Stimulated activated CD8-positive, alpha-beta memory T cell treated with anti-CD3 and anti-CD28 coated beads, Interleukin-2, amount 100 ng/mL, for 48 hours (primary cell): ENCODE data around the gene SLC6A3.
A peak's percentile ranks its signal among the peaks of the same experiment; 100 is the strongest.

Source experiments
- DNase-seq, 2 donors: peaks; one replicate each; pipeline ENCODE4 v3.0.0-alpha.2; 2020; ENCODE audit warnings: low read depth in 2 of 2

Gene SLC6A3

DNA sequence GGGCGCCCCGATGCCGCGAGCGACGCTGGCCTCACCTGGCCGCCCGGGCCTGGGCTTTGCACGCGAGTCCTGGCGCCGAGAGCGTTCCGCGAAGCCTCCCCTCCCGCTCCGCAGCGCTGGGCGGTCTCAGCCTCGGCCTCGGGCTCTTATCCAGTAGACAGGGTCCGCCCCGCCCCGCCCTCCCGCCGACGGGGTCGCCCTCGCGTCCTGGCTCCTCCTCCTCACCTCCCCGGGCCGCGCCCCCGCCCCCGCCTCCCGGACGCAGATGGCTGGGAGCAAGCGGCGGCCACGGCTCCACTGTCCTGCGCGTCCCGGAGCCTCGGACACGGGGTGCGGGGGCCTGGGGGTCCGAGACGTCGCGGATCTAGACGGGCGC lies at the start of gene SLC6A3:
TSS of gene SLC6A3 (minus strand) at position 128 of the 376 bp plus-strand sequence. CDS start 2,243 bp downstream, outside the sequence.
- DNase-seq: peak; percentile 24 to 40

DNA sequence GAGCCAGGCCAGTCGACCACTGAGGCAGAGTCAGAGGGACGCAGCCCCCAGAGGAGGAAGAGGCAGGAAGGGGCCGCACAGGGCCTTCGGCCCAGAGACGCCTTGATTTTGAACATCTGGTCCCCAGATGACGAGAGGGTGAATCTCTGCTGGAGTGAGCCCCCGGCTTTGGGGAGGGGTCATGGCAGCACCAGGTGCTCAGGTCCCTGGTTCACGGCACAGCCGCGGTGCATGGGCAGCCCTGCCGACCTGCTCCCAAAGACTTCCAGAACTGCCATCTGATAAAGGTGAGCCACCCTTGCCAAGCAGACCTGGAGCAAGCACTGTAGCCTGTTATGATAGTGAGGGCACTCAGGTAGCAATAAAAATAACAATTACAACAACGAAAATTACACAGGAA lies 48.7 kb upstream of the SLC6A3 start:
- DNase-seq: no peak

DNA sequence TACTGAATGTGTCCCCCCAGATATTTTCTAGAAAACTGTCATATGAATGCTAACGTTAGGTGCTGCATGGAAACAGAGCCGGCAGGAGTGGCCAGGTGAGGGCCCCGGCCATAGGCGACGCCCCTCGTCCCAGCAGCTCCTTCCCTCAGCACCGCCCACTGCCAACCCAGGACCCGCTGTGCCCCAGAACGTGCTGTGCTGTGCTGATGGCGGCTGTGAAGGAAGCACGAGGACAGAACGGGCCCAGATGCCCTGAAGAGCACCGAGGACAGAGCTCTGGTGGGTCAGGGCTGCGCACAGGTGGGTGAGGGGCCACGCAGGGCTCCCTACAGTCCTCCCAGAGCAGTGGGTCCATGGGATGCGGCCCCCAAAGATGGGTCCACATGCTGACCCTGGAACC lies 48.2 kb upstream of the SLC6A3 start:
- DNase-seq: no peak

DNA sequence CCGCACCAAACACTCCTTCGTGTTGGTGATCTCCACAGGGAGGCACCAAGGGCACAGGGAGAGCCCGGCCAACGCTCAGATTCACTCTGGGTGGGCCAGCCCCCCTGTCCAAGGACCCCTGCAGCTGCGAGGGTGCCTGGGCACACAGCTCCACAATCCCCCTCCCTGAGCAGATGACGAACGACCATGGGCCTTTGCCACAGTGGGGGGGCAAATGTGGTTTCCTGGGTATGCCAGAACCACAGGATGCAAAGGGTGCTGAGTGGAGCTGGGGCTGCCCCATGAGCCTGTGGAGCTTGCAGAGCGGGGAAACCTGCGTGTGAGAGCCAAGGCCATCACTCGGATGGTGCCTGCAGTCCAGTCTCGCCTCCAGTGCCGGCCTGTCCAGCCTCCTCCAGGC lies 47.5 kb upstream of the SLC6A3 start:
- no peak for DNase-seq

DNA sequence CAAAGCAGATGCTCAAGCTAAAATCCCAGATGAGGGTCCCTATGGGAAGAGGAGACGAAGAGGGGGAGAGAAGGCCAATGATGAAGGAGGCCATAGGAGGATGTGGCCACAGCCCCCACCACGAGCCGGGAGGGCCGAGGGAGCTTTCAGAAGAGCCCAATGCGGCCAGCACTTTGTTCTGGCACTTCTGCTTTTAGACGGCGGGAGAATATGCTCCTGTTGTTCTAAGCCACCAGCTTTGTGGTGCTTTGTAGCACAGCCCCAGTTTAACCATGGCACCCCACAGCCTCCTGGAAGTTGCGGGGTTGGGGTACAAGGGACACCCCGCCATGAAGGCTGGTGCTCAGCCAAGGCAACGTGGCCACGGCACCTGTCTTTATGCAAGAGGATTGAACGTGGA lies 45.1 kb upstream of the SLC6A3 start:
- no peak for DNase-seq

DNA sequence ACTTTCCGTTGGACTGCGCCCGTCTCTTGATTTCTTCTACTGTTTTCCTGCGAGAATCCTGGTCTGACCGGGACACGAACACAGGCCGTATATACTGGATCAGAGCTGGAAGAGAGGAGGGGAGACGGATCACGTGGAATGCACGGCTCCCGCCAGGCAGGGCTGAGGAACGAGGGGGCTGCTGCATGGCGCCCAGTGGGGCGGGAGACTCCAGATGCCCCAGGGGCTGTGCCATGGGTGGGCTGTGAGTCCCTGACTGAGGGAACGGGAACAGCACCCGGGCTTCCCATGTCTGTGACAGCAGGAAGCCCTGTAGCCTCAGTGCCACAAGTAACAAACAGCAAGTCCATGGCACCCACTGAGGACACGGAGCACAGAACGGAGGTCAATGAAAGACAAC lies 44.5 kb upstream of the SLC6A3 start:
- DNase-seq: no peak

DNA sequence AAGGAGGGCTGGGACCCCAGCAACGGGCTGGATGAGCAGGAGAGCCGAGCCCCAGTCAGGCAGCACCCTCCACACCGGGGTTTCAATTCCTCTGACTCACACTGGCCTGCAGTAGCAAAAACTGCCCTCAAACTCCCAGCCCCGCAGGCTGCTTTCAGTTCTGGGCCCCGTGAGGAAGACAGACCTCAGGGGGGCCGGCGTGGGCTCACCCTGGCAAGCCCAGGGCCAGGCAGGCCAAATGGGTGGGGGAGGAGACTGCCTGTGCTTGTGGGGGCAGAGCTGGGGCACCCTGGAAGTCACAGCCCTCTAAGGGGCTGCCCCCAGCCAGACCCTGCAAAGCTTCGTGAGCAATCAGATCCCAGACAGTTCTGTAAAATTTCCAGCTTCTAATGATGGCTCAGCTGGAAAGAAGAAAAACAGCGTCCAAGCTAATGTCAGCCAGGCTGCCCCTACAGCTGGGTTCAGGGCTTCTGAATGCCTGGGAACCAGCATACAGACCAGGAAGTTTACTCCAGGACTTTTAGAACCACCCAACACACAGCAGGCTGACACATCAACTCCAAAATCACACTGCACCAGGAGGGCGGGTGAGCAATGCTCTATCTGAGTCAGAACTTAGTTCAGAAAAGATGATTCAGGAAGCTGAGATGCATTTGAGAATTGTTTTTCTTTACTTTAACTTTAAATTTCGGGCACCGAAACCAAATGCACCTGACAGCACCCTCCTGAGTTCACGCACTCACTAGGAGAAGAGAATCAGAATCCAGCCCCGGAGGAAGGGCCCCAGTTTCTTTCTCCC lies 43.8 kb upstream of the SLC6A3 start:
- peak; percentile 55 to 56 for DNase-seq

DNA sequence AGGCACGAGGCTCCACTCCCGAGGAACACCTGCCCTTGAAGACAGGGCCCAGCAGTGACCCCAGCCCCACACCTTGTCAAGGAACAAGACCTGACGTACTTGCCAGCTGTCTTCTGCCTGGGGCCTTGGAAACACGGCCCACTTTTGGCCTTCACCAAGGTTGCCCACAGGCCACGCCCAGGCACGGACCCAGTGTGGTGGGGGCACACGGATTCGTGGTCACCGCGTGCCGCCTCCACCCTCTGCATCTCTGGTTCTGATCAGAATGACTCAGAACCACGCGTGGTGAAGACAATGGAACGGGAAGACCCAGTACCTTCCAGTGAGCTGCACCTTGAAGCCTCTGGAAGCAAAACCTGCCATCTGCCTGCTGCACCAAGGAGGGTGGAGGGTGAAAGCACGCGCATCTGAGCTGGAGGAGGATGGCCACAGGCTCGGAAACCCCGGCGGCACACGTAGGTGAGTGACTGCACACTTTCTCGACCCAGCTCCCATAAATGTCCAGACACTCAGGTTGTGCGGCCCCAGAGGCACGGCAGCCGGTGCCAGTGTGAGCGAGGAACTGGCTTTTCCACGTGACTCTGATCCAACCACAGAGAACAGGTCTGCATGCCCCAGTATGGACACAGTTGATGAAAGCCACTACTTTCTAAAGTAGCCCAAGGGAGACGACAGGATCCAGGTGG lies 42.0 kb upstream of the SLC6A3 start:
- no peak for DNase-seq

DNA sequence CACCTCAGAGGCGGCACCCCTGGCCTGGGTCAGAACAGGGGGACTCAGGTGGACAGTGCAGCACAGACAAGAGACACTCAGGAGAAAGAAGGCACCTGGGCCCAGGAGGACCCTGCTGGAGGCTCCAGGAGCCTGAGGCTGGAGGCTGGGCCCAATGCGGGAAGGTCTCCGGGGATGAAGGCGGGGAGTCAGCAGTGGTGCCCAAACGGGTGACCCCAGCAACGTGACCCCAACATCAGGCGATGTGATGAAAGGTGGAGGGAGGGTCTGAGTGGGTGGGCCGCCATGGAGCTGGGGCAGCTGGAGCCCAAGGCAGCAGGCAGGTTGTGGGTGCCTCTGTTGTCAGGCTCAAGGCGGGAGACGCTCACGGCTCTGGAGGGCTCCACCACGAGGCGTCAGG lies 41.0 kb upstream of the SLC6A3 start:
- no peak for DNase-seq

DNA sequence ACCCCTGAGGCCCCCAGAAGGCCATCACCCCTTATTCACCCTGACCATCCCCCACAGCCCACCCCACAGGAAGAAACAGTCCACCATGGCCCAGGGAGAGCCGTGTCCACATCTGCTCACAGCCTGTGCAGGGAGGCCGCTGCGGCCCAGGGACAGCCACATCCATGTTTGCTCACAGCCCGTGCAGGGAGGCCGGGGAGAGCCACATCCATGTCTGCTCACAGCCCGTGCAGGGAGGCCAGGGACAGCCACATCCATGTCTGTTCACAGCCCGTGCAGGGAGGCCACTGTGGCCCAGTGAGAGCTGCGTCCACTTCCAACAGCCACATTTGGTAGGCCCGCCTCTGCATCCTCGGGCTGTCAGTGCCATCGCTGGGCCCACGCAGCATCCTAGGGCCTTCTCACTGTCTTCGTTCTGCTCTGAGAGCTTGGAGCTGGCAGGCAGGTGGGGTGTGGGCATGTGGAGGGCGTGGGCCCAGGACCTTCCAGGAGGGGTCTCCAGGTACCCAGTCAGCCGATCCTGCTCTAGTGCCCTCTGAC lies 40.4 kb upstream of the SLC6A3 start:
- DNase-seq: no peak

DNA sequence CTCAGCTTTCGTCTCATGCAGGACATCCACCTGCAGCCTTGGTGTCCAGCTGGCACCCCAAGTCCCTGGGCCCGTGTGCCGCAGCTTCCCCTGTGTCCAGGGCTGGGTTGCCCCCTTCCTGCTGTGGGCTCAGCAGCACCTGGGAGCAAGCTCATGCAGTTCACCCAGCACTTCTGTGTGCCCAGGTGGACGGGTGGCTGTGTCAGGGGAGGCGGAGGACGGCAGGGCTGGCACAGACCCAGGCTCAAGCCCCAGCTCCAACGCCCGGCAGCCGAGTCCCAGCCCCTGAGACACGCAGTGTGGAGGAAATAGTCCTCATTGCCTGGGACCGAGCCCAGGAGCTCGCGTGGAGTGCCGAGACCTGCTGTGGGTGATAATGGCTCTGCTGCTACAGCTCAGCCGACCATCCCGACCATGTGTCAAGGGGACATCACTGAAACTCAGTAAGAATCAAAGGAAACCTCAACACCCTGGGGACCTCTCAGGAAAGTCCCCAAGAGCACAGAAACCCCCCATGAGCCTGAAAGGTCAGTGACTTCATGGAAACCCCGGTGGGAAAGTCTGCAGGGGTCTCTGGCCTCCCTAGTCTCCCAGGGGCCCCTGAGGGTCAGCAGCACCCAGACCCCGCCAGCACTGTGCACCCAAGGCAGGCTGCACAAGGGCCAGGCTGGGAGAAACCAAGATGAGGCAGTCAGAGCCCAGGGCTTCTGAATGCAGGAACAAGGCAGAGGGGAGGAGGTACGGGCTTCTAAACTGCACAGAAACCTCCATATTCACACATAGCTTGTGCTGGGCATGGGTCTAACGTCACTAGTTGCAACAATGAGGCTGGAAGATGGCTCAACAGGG lies 39.7 kb upstream of the SLC6A3 start:
- DNase-seq: peak in 1 of 2 donors; percentile 27

DNA sequence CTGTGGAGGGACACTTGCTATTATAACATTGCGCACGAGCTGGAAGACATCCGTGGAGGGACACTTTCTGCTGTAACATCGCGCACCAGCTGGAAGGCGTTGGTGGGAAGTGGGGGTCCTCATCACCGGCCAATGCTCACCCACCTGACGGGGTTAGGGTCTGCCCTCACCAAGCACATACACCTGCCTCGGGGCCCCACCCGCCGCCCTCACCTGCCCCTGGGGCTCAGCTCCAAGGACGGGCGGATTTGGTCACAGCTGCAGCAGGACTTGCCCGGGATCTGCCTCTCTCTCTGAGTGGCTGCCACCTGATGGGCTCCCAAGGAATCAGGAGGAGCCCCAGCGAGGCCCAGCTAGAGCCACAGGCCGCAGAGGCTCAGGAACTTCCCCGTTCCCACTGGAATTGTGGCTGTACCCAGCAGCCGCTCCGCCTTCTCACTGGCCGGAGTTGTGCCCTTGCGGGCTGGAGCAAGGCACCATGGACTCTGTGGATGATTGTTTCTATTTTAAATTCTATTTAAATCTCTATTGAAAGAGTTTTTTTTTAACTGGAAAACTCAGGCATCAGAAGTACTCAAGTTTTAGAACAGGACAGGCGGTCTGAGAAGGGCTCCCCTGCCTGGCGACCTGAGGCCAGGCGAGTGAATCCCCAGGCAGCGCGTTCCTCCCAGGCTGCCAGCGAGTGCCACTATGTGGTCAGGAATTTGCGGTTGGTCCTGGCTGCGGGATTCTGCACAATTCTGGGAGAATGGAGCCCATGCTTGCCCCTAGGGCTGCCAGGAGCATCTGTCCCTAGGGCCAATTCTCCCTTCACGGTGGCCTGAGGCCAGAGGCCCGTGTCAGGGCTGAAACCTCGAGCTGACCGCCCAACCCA lies 38.9 kb upstream of the SLC6A3 start:
- DNase-seq: no peak

DNA sequence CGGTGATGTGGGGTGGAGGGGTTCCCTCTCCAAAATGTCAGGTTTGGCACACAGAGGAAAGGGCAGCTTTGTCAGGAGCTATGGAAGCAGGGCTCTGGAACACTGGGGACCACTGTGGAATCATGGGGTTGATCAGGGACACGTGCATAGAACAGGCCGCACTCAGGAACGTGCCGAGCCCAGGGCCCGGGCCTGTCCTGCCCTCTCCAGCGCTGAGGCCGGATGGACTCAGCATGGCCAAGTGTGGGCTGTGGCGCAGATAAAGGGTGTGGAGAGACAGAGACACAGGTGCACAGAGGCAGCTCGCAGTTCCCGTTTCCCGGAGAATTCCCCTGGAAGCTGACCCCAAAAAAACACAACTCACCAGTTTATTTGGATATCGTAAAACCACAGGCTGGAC lies 37.8 kb upstream of the SLC6A3 start:
- no peak for DNase-seq

DNA sequence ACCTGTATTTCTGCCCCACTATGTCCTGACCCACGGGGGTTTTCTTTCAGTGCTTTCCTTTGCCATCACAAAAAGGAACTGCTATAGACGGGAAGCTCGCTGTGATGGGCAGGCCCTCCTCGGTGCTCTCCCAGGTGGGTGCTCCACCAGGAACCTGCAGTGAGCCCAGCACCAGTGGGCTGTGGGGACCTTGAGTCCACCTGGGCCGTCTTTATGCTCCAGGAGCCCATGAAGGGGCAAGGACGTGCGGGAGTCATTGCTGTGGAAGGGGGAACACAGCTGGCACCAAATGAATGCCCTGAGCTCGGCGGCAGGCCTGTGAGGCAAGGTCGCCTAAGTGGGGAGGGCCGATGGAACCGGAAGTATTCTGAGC lies 36.7 kb upstream of the SLC6A3 start:
- no peak for DNase-seq

DNA sequence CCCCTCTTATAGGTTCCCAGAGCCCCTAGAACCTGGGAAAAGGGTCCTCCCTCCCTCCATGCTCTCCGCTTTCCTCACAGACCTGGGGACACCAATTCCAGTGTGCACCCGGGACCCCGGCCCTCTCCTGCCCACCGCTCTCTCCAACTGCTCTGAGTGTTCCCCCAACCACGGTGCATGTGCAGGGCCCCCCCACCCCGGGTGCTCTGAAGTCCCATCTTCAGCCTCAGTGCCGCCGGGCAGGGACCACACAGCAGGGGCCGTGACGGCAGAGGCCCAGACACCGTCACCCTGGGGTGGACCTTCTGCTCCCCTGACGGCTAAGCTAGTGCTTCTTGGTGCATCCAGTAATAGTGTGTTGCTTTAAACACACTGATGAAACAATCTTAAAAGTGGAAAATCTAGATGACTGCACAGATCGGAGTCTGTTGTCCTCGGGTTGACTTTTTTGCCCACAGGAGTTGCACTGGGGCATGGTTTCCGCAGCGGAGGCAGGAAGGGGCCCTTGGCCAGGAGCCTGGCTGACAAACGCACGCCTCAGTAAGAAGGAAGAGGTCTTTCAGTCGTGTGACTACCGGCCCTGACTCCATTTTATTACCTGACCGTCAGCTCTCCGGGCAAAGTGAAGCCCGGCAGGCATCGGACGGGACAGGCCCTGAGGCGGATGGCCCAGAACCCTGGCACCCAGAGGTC lies 36.2 kb upstream of the SLC6A3 start:
- no peak for DNase-seq

DNA sequence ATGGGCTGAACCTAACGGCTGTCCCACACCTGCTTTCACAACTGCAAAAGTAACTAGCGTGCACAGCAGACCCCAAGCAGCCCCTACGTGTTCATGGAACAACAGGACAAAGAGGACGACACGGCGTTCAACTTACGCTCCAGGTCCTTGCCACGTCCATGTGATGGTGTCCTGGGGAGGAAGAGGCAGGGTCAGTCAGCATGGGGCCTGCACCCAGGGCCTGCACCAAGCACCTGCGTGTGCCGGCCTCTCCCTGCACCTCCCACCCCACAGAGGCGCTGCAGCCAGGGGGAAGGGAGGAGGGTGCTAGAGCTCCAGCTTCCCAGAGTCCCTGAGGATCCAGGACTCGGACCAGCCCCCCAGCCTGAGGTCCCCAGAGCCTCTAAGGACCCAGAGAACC lies 35.6 kb upstream of the SLC6A3 start:
- no peak for DNase-seq

DNA sequence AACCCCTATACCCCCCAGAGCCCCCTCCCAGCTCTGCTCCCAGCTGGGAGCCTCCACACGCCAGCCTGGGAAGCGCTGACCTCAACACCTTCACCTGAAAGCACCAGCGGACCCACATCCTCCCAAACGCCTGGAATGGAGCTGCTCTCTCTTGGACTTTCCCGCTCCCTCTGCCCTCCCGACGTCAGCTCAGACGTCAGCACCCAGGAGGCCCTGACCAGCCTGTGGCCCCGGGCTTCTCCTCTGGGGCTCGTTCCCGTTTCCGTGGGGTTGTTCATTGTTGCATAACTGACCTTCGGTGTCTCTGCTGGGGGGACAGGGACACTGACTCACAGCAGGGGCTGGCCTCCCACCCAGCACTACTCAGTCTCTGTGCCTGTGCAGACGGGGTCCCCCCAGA lies 35.0 kb upstream of the SLC6A3 start:
- no peak for DNase-seq

DNA sequence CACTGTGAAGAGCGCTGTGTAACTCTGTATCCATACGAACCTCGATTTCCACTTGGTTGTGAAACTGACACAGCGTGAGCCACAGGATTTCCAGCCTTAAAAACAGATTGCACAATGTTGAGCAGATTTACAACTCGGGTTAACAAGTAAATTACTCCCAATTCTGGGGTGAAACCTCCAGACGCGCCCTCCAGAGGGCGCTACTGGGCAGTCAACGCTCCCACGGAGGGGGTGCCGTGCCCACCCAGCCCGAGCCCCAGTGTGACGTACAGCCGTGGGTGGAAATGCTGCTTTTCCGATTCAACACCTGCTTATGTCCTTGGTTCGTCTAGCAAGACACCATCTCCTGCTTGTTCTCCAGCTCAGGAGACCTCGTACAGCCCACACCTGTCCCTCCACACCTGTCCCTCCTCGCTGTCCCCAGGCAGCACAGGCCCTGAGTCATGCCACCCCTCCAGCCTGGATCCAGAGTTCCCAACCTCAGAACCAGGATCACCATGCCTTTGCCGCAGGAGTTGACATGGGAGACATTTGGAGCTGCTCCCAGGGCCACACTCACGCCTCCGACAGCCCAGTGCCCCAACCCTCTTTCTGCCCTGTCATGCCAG lies 34.4 kb upstream of the SLC6A3 start:
- DNase-seq: peak in 1 of 2 donors; percentile 40

DNA sequence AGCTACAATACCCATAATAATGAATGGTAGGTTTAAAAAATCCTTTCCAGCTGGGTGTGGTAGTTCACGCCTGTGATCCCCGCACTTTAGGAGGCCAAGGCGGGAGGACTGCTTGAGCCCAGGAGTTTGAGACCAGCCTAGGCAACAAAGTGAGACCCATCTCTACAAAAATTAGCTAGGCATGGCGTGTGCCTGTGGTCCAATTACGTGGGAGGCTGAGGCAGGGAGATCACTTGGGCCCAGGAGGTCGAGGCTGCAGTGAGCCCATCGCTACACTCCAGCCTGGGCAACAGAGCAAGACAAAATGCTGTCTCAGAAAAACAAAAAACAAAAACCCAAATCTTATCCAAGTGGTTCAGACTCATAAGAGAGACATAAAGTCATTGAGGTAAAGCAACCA lies 33.8 kb upstream of the SLC6A3 start:
- DNase-seq: no peak
